Left hindlimb (tissue), 1 donor: ENCODE data around the gene FFAR2.
A peak's percentile ranks its signal among the peaks of the same experiment; 100 is the strongest.

Experiments used
- DNase-seq: peaks from one replicate; pipeline ENCODE4 v3.0.0-alpha.2; 2018

The FFAR2 gene

GRCh38 chr19:35427187-35427586, 20.9 kb upstream of the FFAR2 start:
- DNase-seq = no peak

GRCh38 chr19:35429698-35430408, 18.2 kb upstream of the FFAR2 start:
- DNase-seq = no peak

GRCh38 chr19:35430409-35431144, 17.5 kb upstream of the FFAR2 start:
- no peak for DNase-seq

GRCh38 chr19:35431145-35431807, 16.8 kb upstream of the FFAR2 start:
- no peak for DNase-seq

GRCh38 chr19:35432911-35433310, 15.1 kb upstream of the FFAR2 start:
- DNase-seq = no peak

- no peak for DNase-seq
These were observed 14.6 kb upstream of the FFAR2 start for GRCh38 chr19:35433448-35433847.

- DNase-seq = no peak
These were observed 12.2 kb upstream of the FFAR2 start for GRCh38 chr19:35435896-35436295.

- DNase-seq = peak; percentile 59
These were observed 11.3 kb upstream of the FFAR2 start for GRCh38 chr19:35436477-35437405.

- DNase-seq = no peak
These were observed 10.6 kb upstream of the FFAR2 start for GRCh38 chr19:35437406-35437951.

GRCh38 chr19:35438096-35438495, 10.0 kb upstream of the FFAR2 start:
- DNase-seq = no peak

GRCh38 chr19:35438527-35438926, 9.5 kb upstream of the FFAR2 start:
- no peak for DNase-seq

- DNase-seq = no peak
These were observed 8.1 kb upstream of the FFAR2 start for GRCh38 chr19:35439921-35440320.

- DNase-seq = no peak
These were observed 6.0 kb upstream of the FFAR2 start for GRCh38 chr19:35442091-35442490.

- no peak for DNase-seq
These were observed 3.3 kb upstream of the FFAR2 start for GRCh38 chr19:35444735-35445134.

- DNase-seq = no peak
These were observed 2.0 kb upstream of the FFAR2 start for GRCh38 chr19:35445826-35446593.

- no peak for DNase-seq
These were observed 1.4 kb downstream of the FFAR2 start for GRCh38 chr19:35449359-35450043.

- DNase-seq = no peak
These were observed 3.5 kb downstream of the FFAR2 start for GRCh38 chr19:35451338-35452096.

GRCh38 chr19:35454663-35455062, 6.6 kb downstream of the FFAR2 start:
- no peak for DNase-seq

GRCh38 chr19:35455616-35456201, 7.7 kb downstream of the FFAR2 start:
- no peak for DNase-seq

GRCh38 chr19:35457173-35457572, 9.1 kb downstream of the FFAR2 start:
- no peak for DNase-seq
